Hypothalamus (tissue), 51 donors: ENCODE data around the gene THSD4.
"Not testable (repeated sequence)": the region's sequence is repeated elsewhere in the genome, so short reads cannot be mapped to it uniquely, and the experiment has no call there.

Source experiments
- DNase-seq, 51 donors: peaks; one replicate each; lab custom pipeline; 2025; lab: John Stamatoyannopoulos, UW

The THSD4 gene

DNA sequence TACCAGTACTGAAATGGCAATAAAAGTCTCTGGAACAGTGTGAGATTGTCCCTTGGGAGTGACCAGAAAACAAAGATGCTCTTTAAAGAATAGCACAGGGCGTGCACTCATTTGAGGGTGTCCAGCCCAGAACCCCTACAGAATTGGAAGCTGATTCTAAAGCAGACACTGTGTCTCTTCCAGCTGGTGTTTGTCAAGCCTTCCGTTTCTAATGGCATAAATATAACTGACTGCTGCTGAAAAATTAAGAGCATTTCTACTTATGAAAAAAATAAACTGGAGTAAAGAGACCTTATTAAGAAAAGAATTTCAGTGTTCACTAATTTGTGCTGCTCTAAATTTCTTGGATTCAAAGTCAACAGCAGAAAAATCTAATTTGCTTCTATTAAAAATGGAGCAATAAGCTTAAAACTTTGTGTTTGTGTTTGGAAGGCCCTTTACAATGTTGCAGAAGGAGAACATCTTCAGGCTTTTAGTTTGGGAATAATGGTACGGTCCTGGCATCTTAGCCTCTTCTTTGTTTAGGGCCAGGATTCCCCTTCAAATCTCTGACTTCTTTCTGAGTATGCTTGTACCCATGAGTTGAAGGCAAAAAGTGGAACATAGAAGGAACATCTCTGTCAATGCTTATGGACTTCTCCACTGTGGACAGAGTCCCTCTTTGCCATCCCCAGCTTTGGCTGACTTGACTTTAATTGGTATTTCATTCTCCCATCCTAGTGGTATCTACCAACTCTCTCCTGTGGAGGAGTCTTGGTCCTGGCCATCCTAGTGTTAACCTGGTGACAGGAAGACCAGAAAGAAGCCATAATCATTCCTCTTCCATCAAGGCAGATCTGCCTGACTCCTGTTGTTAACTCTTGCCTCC is 65.9 kb downstream of the THSD4 start:
- no peak for DNase-seq

DNA sequence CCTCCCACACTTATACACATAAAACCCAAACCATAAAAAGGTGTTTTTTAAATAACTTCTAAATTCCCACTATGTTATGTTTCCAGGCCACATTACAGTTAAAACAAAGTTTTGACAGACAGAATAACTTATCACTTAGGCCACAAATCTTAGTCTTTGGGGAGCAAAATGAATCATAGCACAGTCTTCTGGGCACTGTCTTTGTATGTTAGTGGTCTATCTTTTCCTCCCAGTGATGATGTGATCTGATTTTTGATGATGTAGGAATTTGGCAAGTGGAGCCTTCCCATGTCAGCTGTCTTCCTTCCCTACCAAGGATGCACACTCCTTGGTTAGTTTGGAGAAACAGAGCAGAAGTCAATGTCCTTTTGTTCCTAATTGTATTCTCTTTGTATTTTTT is 67.3 kb downstream of the THSD4 start:
- DNase-seq, result no peak

DNA sequence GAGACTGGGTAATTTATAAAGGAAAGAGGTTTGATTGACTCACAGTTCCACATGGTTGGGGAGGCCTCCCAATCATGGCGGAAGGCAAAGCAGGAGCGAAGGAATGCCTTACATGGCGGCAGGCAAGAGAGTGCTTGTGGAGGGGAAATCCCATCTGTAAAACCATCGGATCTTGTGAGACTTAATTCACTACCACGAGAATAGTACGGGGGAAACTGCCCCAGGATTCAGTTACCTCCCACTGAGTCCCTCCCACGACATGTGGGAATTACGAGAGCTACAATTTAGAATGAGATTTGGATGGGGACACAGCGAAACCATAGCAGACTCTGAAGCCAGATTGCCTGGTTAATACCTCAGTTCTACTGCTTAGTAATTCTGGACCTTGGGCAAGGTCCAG is 67.8 kb downstream of the THSD4 start:
- DNase-seq, result no peak

DNA sequence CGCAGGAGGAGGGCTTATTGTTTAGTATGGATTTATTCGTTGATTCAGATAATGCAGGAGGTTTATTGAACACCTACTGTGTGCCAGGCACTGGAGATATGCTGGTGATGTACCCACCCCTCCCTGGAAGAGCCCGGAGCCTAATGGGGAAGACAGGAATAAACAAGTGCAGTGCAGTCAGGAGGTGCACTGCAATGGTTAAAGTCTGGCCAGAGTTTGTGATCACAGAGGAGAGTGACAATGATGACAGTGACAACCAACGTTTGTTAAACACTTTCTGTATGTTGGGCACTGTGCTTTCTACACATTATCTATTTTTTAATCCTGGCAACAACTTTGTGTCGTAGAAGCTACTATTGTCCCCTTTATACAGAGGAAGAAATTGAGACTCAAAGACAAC is 70.4 kb downstream of the THSD4 start:
- DNase-seq, result no peak

DNA sequence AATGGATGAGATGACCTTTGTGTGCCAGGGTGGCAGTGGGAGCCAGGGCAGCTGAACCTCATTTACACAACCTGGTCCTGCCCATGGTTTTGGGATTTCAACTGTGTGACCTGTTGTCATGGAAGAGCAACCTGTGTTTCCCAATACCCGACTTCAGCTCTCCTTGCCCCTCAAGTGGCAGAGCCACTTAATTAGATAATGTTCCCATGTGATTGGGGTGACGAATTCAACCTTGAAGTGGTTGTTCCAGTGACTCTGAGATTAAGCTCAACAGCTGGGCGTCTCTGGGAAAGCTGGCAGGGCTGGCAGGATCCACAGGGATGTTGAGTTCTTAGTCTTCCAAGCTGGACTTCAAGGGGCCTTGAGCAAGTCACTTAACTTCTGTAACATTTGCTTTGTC is 71.0 kb downstream of the THSD4 start:
- no peak for DNase-seq

DNA sequence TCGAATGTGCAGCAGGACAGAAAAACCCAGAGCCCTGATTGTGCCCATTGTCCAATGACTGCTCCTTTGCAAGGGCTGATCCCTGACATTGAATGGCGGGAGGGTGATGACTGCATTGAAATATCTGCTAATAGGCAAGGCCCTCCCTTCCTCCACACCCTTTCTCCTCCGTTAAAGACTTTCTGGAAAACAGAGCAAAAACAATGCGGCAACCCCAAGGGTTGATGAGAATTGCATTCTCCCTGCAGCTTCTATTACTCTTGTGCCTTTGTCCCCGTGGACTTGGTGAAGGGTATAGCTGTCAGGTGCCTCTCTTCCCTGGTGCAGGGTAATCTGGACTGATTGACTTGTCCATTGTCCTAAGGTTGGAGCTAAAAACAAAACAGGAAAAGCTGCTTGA is 71.8 kb downstream of the THSD4 start:
- no peak for DNase-seq

- DNase-seq, result no peak
Observed at GRCh38 chr15:71187526-71187925, 72.3 kb downstream of the THSD4 start.

GRCh38 chr15:71189718-71190117 is 74.4 kb downstream of the THSD4 start:
- no peak for DNase-seq

- no peak for DNase-seq
Observed at GRCh38 chr15:71191296-71191695, 76.0 kb downstream of the THSD4 start.

DNA sequence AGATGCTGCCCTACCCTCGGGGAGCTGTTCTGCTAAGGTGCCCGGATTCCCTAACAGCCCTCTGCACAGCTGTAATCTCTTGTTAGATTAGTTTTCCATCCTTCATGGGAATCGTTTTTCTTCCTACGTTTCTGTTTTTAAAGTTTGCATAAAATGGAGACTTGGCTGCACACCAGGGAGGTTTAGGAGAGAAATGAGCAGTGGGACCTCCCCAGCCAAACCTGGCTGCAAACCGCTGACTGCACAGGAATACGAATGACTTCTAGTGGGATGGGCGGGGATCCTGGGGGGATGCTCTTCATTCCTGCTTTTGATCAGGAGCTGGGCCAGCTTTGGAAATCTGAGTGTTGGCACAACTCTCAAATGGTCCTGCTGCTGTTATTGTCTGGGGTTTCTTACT is 77.5 kb downstream of the THSD4 start:
- DNase-seq, result no peak

GRCh38 chr15:71194286-71194685 is 79.0 kb downstream of the THSD4 start:
- no peak for DNase-seq

DNA sequence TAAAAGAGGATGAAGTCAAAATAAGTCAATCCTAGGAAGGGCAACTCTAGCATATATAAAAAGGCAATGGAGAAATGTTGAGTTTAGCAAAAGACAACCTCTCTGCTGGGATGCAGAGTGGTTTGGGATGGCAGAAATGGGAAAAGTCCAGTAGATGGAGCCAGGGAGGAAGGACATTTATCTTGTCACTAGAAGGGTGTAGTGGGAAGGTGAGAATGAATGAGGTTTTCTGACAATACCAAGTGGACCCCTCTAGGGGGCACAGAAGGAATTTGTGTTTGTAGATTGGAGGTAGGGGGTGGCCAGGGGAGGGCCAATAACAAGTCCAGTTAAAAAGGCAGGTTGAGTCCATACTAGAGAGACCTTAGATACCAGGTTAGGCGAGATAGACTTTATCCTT is 80.0 kb downstream of the THSD4 start:
- no peak for DNase-seq

DNA sequence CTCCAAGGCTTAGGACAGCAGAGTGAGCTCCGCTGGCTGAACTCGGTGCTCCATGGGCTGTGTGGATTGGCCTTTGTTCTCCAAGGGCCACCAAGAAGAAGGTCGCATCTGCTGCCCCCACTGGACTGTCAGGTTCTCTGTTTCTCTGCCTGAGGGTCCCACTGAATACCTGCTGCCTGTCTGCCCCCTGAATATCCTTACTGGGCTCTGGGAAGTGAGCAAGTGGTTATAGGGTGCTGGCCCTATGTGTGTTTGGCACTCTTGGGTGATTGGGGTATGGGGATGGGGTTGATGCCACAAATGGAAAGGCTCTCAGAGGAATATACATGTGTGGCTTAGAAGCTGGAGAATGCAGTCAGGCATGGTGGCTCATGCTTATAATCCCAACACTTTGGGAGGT is 82.3 kb downstream of the THSD4 start:
- DNase-seq, result no peak

- no peak for DNase-seq
Observed at GRCh38 chr15:71198846-71199245, 83.6 kb downstream of the THSD4 start.

- no peak for DNase-seq
Observed at GRCh38 chr15:71199384-71200351, 84.4 kb downstream of the THSD4 start.

- DNase-seq, result no peak
Observed at GRCh38 chr15:71201477-71201876, 86.2 kb downstream of the THSD4 start.

GRCh38 chr15:71202712-71203111 is 87.4 kb downstream of the THSD4 start:
- DNase-seq, result no peak

- DNase-seq, result no peak
Observed at GRCh38 chr15:71203586-71204474, 88.6 kb downstream of the THSD4 start.

DNA sequence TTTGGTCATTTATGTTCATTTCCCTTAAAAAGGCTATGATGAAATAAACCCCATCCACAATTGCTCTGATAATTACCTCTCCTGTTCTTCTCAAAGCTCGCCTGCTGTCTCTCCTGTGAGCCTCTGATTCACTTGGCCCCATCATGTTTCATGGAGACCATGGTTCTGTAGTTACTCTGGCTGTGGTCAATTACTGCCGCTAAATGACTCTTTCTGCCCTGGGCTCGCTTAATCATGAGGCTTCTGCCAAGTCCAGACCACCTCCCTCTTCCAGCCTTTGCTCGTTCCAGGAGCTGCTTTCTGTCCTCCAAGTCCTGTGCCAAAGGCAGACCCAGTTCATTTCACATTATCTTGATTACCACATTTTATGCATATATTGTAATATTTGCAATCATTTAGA is 91.9 kb downstream of the THSD4 start:
- DNase-seq, result no peak

- no peak for DNase-seq
Observed at GRCh38 chr15:71212146-71212545, 96.9 kb downstream of the THSD4 start.

DNA sequence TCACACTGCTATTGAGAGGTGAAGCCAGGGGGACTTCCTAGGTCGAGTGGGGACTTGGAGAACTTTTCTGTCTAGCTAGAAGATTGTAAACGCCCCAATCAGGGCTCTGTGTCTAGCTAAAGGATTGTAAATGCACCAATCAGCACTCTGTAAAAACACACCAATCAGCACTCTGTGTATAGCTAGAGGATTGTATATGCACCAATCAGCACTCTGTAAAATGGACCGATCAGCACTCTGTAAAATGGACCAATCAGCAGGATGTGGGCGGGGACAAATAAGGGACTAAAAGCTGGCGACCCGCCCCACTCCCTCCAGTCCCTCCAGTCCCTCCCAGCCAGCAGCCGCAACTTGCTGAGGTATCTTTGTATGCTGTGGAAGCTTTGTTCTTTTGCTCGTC is 98.7 kb downstream of the THSD4 start:
- not testable (repeated sequence) for DNase-seq
